SKM-1 treated with dmso at 0.1 percent for 144 hours (cell line): ENCODE data around the gene TRMT5.

Experiments
- DNase-seq: peaks from one replicate; lab custom pipeline; 2025; ENCODE audit not compliant: unreplicated experiment; lab: John Stamatoyannopoulos, UW

Gene TRMT5, protein sequence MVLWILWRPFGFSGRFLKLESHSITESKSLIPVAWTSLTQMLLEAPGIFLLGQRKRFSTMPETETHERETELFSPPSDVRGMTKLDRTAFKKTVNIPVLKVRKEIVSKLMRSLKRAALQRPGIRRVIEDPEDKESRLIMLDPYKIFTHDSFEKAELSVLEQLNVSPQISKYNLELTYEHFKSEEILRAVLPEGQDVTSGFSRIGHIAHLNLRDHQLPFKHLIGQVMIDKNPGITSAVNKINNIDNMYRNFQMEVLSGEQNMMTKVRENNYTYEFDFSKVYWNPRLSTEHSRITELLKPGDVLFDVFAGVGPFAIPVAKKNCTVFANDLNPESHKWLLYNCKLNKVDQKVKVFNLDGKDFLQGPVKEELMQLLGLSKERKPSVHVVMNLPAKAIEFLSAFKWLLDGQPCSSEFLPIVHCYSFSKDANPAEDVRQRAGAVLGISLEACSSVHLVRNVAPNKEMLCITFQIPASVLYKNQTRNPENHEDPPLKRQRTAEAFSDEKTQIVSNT

DNA sequence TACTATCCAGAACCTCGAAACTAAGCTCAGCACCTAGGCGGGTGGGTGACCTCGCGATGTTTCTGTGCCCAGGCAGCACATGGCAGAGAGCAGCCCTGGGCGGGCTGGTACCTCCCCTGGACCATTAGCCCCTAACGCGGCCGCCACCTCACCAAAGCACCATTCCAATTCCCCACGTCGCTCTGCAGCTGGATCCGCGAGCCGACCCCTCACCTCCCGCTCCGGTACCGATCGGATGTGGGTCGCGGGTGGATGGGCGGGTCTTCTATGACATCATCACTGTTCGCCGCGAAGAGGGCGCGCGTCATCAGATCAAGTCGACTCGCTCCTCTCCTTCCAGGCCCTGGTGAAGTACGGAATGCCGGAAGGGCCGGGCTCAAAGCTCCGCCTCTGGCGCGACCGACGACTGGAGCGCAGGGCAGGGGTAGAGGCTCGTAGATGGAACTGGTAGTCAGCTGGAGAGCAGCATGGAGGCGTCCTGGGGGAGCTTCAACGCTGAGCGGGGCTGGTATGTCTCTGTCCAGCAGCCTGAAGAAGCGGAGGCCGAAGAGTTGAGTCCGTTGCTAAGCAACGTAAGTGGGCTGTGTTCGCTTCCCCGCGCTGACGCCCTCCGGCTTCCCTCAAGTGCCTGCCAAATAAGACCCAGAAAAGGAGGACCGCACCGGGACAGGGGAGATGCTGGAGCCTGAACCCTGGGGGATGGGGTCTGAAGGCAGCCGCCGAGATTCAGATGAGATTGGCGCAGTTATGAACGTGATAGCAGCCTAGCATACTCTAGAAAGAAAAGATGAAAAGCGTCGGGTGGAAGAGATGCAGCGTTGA lies at the start of gene TRMT5, which contains the start of gene SLC38A6:
TSS of gene TRMT5 (minus strand) at position 269 of the 822 bp plus-strand sequence. CDS start at position 163, 106 bp downstream.
TSS of gene SLC38A6 (plus strand) at position 435 of the 822 bp plus-strand sequence. CDS start at position 468, 33 bp downstream.
- DNase-seq = peak; percentile 50

DNA sequence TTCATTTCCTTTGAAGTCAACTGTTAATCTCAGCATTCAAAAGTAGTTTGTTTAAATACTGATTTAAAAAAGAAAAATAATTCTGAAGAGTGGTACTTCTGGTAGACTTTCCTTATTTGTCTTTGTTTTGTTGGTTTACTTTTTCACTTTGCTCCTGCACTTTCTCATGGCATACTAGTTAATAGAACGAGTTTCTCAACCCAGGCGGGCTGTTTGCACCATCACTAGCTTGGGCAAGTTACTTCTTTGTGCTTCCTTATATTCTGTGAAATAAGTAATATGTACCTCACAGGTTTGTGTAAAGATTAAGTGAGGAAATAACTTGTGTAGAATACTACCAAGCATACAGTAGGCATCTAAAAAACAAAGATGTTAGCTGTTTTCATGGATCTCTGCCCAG lies 45.6 kb upstream of the TRMT5 start:
- DNase-seq = no peak

DNA sequence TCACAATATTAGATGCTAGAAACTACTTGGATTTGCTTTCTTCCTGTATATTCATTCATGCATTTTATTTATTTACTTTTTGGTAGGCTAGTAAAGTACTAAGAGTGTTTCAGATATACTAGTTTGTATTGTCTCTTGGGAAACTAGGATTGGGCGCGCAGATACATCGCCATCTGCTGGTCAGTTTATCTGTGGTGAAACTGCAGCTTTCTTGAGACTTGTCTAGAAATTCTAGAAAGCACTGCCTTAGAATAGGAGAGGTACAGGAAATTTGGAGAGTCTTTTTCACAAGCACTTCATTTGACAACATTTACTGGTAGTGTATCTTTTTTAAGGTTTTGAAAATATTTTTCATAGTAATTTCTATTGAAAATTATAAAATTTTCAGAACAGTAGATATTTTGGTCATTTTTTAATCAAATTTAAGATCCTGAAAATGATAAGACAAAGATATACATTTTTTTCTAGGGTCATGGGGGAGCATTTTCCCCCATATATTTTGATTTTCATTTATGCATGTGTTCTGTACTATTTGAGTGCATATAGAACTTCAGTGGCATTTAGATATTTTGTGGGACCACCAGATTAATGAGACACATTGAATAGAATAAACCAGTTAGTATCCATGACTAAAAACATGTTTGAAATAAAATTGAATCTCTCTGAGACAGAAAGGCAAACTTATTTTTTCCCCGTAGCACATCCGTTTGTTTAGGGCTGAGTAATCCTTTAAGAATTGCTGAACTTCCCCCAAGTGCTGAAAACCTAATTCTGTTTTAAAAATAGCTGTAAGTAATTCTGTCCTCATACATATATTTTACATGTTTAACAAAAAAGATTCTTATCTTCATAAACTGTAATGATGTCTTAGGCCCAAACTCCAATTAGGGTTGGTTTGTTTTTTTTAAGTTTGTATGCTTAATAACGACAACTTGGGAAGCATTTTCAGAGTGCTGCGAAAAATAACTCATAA lies 44.7 kb upstream of the TRMT5 start:
- peak; percentile 25 for DNase-seq

DNA sequence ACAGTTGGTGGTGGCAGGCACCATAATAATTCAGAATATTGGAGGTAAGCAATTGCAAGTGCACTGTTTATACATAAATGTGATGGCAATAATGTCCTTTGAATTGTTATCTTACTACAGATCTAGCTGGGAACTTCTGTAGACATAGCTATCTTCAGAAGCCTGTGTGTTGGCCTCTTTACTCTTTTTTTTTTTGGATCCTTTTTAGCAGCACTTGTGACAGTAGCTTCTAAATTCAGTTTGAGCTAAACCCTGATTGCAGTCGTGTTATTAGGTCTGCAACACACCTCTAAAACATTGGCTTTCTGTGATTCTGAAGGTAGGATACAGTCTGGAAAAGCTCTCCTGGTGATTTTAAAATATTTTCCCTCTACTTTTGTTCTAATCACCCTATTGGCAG lies 38.7 kb upstream of the TRMT5 start:
- no peak for DNase-seq

DNA sequence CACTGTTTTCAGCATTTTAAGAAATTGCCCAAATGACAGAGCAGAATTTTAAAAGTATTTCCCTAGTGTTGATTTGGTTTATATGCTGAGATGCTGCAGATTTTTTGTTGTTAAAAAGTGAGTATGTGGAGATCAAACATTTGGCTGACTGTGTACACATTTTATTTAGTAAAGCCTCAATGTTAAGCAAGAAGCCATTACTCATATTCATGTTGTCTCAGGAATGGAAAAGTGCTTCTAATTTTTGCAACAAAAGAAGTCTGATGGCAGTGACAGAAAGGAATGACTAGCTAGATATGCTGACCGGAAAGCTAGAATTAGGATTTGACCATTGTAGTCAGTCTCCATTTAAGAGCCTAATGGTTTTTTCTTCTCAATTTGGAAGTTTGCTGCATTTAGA lies 22.7 kb upstream of the TRMT5 start:
- no peak for DNase-seq

DNA sequence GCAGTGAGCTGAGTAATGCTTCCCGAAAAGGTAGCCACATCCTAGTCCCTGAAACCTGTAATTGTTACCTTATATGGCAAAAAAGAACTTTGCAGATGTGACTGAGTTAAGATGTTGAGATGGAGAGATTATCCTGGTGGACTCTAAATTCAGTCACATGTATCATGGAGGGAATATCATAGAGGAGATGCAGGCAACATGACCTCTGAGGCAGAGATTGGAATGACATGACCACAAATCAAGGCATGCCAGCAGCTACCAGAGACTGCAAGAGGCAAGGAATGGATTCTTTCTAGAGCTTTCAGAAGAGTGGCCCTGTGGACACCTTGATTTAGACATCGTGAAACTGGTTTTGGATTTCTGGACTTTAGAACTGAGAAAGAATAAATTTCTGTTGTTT lies 18.7 kb upstream of the TRMT5 start:
- DNase-seq = no peak

GRCh38 chr14:60998617-60999016 lies 17.7 kb upstream of the TRMT5 start:
- no peak for DNase-seq

- no peak for DNase-seq
Observed at GRCh38 chr14:60989599-60989998, 8.7 kb upstream of the TRMT5 start.

DNA sequence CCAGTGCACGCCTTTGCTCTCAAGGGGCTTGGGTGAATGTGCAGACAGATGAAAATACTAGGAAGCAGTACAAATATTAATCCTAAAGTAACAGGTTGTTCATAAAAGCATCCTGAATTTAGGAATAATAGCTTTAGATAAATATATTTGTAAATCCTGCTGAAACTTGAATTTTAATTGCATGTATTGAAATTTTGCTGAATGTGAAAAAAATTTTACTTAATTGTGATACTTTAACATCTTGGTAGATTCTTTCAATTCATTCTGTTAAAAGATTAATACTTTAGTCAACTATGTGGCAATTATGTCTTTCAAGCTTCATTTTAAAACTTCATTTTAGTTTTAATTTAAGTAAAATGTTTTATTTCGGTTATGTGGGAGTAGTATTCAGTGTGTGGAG lies 5.6 kb upstream of the TRMT5 start:
- no peak for DNase-seq

GRCh38 chr14:60984196-60984595 lies 3.3 kb upstream of the TRMT5 start:
- no peak for DNase-seq

- no peak for DNase-seq
Observed at GRCh38 chr14:60981633-60982455, 965 bp upstream of the TRMT5 start.

GRCh38 chr14:60977847-60978246 lies 3.0 kb downstream of the TRMT5 start:
- DNase-seq = no peak

- no peak for DNase-seq
Observed at GRCh38 chr14:60975551-60975950, 5.3 kb downstream of the TRMT5 start.

DNA sequence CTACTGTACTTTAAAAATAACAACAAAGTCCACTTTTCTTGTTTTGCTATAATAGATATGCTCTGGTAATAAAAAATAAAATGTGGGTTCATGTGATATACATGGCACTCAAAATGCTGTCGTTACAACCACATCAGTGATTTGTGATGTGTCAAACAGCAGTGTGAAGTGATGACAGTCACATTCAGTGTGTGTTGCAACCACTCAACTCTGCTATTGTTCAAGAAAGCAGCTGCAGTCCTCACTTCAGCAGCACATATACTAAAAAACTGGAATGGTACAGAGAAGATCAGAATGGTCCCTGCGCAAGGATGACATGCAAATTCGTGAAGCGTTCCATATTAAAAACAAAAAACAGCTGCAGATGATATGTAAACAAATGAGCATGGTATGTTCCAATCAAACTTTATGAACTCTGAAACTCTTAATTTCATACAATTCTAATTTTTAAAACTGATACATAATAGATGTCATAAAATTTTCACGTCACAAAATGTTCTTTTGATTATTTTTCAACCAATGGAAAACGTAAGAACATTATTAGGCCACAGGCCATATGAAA lies 6.7 kb downstream of the TRMT5 start:
- DNase-seq = no peak

GRCh38 chr14:60973070-60973469 lies 7.8 kb downstream of the TRMT5 start:
- DNase-seq = no peak

GRCh38 chr14:60972295-60972694 lies 8.6 kb downstream of the TRMT5 start:
- DNase-seq = no peak

DNA sequence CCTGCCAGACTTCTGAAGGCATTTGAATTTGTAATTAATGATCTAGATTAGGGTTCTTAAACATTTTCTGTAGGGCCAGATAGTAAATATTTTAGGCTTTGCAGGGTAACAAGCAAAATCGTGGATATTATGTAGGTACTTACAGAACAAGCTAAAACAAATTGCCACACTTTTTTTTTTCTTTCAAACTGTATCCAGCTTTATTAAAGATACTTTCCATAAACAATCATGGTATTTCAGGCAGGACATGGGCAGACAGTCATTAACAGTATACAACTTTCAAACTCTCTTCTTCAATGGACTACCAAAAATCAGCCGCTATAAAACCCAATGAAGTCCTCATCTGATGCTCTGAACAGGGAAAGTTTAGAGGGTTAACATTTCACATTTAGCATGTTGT lies 9.6 kb downstream of the TRMT5 start:
- DNase-seq = no peak

- DNase-seq = peak; percentile 20
Observed at GRCh38 chr14:60970146-60970545, 10.7 kb downstream of the TRMT5 start.

GRCh38 chr14:60968671-60969070 lies 12.2 kb downstream of the TRMT5 start:
- no peak for DNase-seq
